Upper lobe of right lung (tissue), 1 donor: ENCODE data around the gene PUDP. TPM values are rescaled to one million over a fixed set of nuclear protein-coding genes. Genes with fewer than 3 reads are reported as not detected.

Source experiments
- ATAC-seq: fragments of 200-7000 bp; cut with Tn5 transposase; one replicate; pipeline ENCODE4 v1.9.1; 2020; ENCODE audit warnings: mild to moderate bottlenecking, moderate library complexity
- DNase-seq: peaks from one replicate; pipeline ENCODE4 v3.0.0-alpha.2; 2020
- H3K27ac ChIP-seq: fragments of 200-600 bp; one replicate; pipeline ENCODE4 v1.8.0; 2022
- H3K27me3 ChIP-seq: fragments of 200-600 bp; one replicate; pipeline ENCODE4 v1.8.0; 2022; ENCODE audit warnings: mild to moderate bottlenecking
- H3K36me3 ChIP-seq: fragments of 200-600 bp; one replicate; pipeline ENCODE4 v1.8.0; 2022
- H3K4me1 ChIP-seq: fragments of 200-600 bp; one replicate; pipeline ENCODE4 v1.8.0; 2022
- H3K4me3 ChIP-seq: fragments of 200-600 bp; one replicate; pipeline ENCODE4 v1.8.0; 2022; ENCODE audit warnings: mild to moderate bottlenecking
- H3K9me3 ChIP-seq: fragments of 200-600 bp; one replicate; pipeline ENCODE4 v1.8.0; 2022
- CTCF ChIP-seq: fragments of 200-600 bp; IDR thresholded peaks from one replicate; pipeline ENCODE4 v1.8.0; 2022; ENCODE audit warnings: antibody characterized with exemption
- intact Hi-C: fragments of 100-400 bp; cut with DNase I; formaldehyde crosslinking; loops from one replicate; pipeline ENCODE4 v1.11.0; 2022
- total RNA-seq: library from RNA; stranded (reverse); fragmentation: NEBNext Ultra II Directional; extraction: Animal tissue kit (Norgen Biotek cat#: 25700); gene quantifications from one replicate; pipeline ENCODE4 v1.2.1, GENCODE V29; 2021
- donor health status: DM: no; HTN: yes; CAD: no; lungs with severe emphysema.

The PUDP gene
- total RNA-seq, 1 donor from 2014 or later = 17.5 TPM

DNA sequence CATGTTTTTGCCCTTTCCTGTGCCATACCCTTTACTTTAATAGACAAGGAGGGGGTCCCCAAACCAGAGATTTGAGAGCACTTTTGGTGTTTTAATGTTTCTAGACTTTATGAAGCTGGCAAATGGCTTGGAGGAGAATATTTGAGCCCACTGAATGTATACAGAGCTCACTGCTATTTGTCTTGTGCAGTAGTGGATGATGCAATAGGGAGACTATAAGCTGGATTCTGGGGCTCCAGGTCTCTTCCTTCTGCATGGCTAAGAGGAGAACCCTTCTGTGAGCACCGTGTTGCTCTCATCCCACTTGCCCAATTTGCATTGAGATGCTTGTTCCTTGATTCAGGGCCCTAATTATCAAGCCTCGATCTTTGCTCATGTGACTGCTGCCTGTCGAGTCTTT, 8.9 kb upstream of the PUDP start:
- DNase-seq (no peak), ATAC-seq (no peak)
- TF ChIP-seq CTCF = no peak
- Histone ChIP-seq H3K27ac (no peak overlapping the region), H3K9me3 (no peaks in the 10 kb centered on the region), H3K27me3 (no peaks in the 10 kb centered on the region), H3K36me3 (no peaks in the 10 kb centered on the region), H3K4me3 (no peak overlapping the region), H3K4me1 (no peaks in the 10 kb centered on the region)
- intact Hi-C loops = no loop called here

DNA sequence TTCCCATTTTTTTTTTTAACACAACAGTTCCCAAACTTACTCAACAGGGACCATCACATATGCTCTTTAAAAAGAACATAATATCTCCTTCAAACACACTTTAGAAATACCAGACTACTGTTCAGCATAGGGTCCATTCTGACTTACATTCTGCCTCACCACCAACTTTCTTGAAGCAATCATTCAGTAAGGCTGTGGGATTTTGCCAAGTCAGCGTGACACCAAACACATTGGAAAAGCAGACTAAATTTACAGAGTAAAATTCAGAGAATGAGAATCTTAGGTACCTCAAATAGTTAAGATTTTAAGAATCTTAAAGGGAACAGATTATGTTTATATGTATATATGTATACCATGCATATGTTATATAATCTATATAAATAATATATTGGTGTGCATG, 7.2 kb upstream of the PUDP start:
- no peak for TF ChIP-seq CTCF
- Histone ChIP-seq H3K36me3 (no peaks in the 10 kb centered on the region), H3K27ac (no peak overlapping the region), H3K9me3 (no peaks in the 10 kb centered on the region), H3K4me1 (no peaks in the 10 kb centered on the region), H3K27me3 (no peaks in the 10 kb centered on the region), H3K4me3 (no peak overlapping the region)
- no peak for DNase-seq
- intact Hi-C loops = no loop called here
- ATAC-seq = no peak

DNA sequence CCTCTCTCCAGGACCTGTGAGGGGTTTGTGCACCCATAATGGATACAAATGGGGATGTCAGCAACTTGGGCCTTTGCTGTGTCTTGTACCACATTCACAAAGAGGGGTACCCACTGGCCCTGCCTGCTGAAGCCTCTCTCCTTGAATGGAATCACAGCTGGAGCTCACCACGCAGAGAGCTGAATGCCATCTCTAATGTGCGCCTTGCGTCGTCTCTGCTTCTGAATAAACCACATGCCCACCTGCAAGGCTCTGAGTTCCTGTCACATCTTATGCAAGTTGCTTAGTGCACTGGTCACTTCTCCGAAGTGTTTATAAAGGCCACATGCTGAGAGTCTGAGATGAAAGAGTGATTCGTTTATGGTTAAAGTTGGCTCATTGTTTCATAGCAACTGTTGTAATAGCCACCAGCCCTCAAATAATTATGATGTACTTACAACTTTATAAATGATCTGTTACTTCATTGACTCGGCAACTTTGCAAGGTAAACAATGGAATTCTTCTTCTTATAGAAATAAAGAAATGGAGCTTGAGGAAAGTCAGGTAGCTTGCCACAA, 6.2 kb upstream of the PUDP start:
- intact Hi-C loops = no loop called here
- Histone ChIP-seq H3K36me3 (no peaks in the 10 kb centered on the region), H3K27ac (no peak overlapping the region), H3K27me3 (no peaks in the 10 kb centered on the region), H3K4me3 (no peak overlapping the region), H3K4me1 (no peaks in the 10 kb centered on the region), H3K9me3 (no peaks in the 10 kb centered on the region)
- DNase-seq (no peak), ATAC-seq (no peak)
- no peak for TF ChIP-seq CTCF

GRCh38 chrX:7153231-7153630, 5.3 kb upstream of the PUDP start:
- H3K27me3 ChIP-seq = no peaks in the 10 kb centered on the region

DNA sequence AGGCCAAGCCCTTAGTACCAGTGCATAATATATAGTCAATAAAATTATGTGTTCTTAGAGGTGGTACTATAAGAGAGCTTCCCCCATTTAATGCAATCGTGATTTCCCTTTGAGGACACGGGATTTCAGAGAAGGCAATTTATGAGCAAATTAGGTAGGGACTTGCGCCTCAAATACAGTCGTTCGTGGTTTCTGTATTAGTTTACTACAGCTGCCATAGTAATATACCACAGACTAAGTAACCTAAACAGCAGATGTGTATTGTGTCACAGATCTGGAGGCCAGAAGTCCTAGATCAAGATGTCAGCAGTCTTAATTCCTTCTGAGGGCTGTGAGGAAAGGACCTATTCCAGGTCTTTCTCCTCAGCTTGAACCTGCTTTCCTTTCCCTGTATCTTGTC, 1.5 kb upstream of the PUDP start:
- H3K27me3 ChIP-seq = no peaks in the 10 kb centered on the region
- no peaks in the 10 kb centered on the region for H3K36me3 ChIP-seq
- H3K9me3 ChIP-seq = no peaks in the 10 kb centered on the region
- no peak for DNase-seq
- no peak for ATAC-seq
- H3K27ac ChIP-seq = no peak overlapping the region
- intact Hi-C loops = no loop called here
- no peak for TF ChIP-seq CTCF
- H3K4me3 ChIP-seq = no peak overlapping the region
- peaks cover 9% of the 10 kb centered on the region for H3K4me1 ChIP-seq

More at GRCh38 chrX:7153231-7153630, 5.3 kb upstream of the PUDP start:
- DNase-seq (no peak), ATAC-seq (no peak)
- Histone ChIP-seq H3K4me1 (no peaks in the 10 kb centered on the region), H3K27ac (no peak overlapping the region), H3K9me3 (no peaks in the 10 kb centered on the region), H3K36me3 (no peaks in the 10 kb centered on the region), H3K4me3 (no peak overlapping the region)
- TF ChIP-seq CTCF = no peak
- intact Hi-C loops = no loop called here

GRCh38 chrX:7147413-7147977, 458 bp downstream of the PUDP start, which contains the start of gene STS:
Gene STS, plus strand, starts transcription at chrX:7147712. Its CDS starts 105,488 bp downstream, at chrX:7253200.
- Histone ChIP-seq H3K4me1 (peaks cover 9% of the 10 kb centered on the region), H3K9me3 (no peaks in the 10 kb centered on the region), H3K4me3 (peak within 1 kb of the TSS; percentile 73), H3K27ac (peak within 1 kb of the TSS; percentile 81), H3K36me3 (no peaks in the 10 kb centered on the region), H3K27me3 (no peaks in the 10 kb centered on the region)
- no peak for TF ChIP-seq CTCF
- ATAC-seq = peak; percentile 72
- DNase-seq = no peak
- intact Hi-C loops = no loop called here
